HepG2 (cell line): ENCODE data around the gene ZKSCAN1. TPM values are rescaled to one million over a fixed set of nuclear protein-coding genes. Genes with fewer than 3 reads are reported as not detected.

ENCODE experiments used
- ATF3 ChIP-seq: sonication (generic); formaldehyde crosslinking; IDR thresholded peaks from 2 replicates; pipeline ENCODE4 v1.4.0; 2020; ENCODE audit warnings: missing genetic modification reagents
- DMAP1 ChIP-seq: IDR thresholded peaks from 2 replicates; pipeline ENCODE4 v1.6.1; 2016
- DRAP1 ChIP-seq: IDR thresholded peaks from 2 replicates; pipeline ENCODE4 v1.6.1; 2016; ENCODE audit warnings: missing genetic modification reagents, missing compliant biosample characterization
- FOXP4 ChIP-seq: sonication (generic); formaldehyde crosslinking; IDR thresholded peaks from 2 replicates; pipeline ENCODE4 v1.4.0; 2020; ENCODE audit warnings: missing genetic modification reagents
- KAT7 ChIP-seq: IDR thresholded peaks from 2 replicates; pipeline ENCODE4 v1.6.1; 2018; ENCODE audit warnings: borderline replicate concordance, missing compliant biosample characterization
- MED13 ChIP-seq: sonication (generic); formaldehyde crosslinking; IDR thresholded peaks from 2 replicates; pipeline ENCODE4 v1.5.0; 2020; ENCODE audit warnings: missing genetic modification reagents
- NCOA1 ChIP-seq: sonication (generic); formaldehyde crosslinking; IDR thresholded peaks from 2 replicates; pipeline ENCODE4 v1.9.0; 2021; ENCODE audit warnings: missing genetic modification reagents
- PHF20 ChIP-seq: sonication (generic); formaldehyde crosslinking; IDR thresholded peaks from 2 replicates; pipeline ENCODE4 v1.5.0; 2020; ENCODE audit warnings: mild to moderate bottlenecking, missing genetic modification reagents
- SIN3B ChIP-seq: fragments of 150-350 bp; IDR thresholded peaks from 2 replicates; pipeline ENCODE4 v1.6.1; 2014; ENCODE audit warnings: low read length
- USF2 ChIP-seq, 2 experiments: sonication (generic) in 1 of 2; formaldehyde crosslinking in 1 of 2; IDR thresholded peaks; 2 replicates each; pipeline versions ENCODE4 v1.5.1 to v1.6.1; 2011 to 2020; ENCODE audit warnings: borderline replicate concordance in 1 of 2, low read depth in 1 of 2, low read length in 1 of 2, mild to moderate bottlenecking in 1 of 2, missing genetic modification reagents in 1 of 2, moderate library complexity in 1 of 2
- ZBTB40 ChIP-seq, 2 experiments: fragments of 450-650 bp in 1 of 2; sonication (generic) in 1 of 2; formaldehyde crosslinking in 1 of 2; IDR thresholded peaks; 2 replicates each; pipeline versions ENCODE4 v1.6.1 to v1.8.0; 2016 to 2022; ENCODE audit warnings: antibody characterized with exemption in 1 of 2, mild to moderate bottlenecking in 1 of 2, missing genetic modification reagents in 1 of 2
- ZNF207 ChIP-seq: fragments of 450-650 bp; IDR thresholded peaks from 2 replicates; pipeline ENCODE4 v1.6.1; 2016; ENCODE audit warnings: antibody characterized with exemption, borderline replicate concordance
- ZNF256 ChIP-seq: sonication (generic); formaldehyde crosslinking; conservative IDR thresholded peaks from 2 replicates; pipeline ENCODE4 v1.4.0; 2020; ENCODE audit warnings: missing genetic modification reagents
- ZNF543 ChIP-seq: sonication (generic); formaldehyde crosslinking; IDR thresholded peaks from 2 replicates; pipeline ENCODE4 v1.4.0; 2020; ENCODE audit warnings: mild to moderate bottlenecking, missing genetic modification reagents
- ZNF552 ChIP-seq: sonication (generic); formaldehyde crosslinking; IDR thresholded peaks from 2 replicates; pipeline ENCODE4 v1.9.0; 2022; ENCODE audit warnings: missing genetic modification reagents, mild to moderate bottlenecking, borderline replicate concordance
- ZNF615 ChIP-seq: sonication (generic); formaldehyde crosslinking; IDR thresholded peaks from 2 replicates; pipeline ENCODE4 v1.5.0; 2020; ENCODE audit warnings: mild to moderate bottlenecking, missing genetic modification reagents, borderline replicate concordance
- polyA plus RNA-seq, 8 experiments: library from polyadenylated mRNA; depleted of rRNA in 3 of 8; stranded (reverse) in 7 of 8; unstranded in 1 of 8; fragments of >200 nt; fragmentation: Illumina TruSeq in 4 of 8; extraction: Trizol in 4 of 8; gene quantifications; 2 replicates each; pipeline versions ENCODE4 v1.2.1 to v1.2.3, GENCODE V29; 2011 to 2016; ENCODE audit warnings: low read depth in 4 of 8, missing spikeins in 1 of 8, mixed read lengths in 1 of 8; ENCODE audit not compliant: insufficient read depth in 1 of 8
- total RNA-seq, 5 experiments: library from RNA; depleted of rRNA; stranded (reverse); fragments of >200 nt; fragmentation: Illumina TruSeq; extraction: Trizol; gene quantifications; 2 replicates each; pipeline ENCODE4 v1.2.3, GENCODE V29; 2016; ENCODE audit warnings: low read depth in 1 of 5

Gene ZKSCAN1
- total and polyA plus RNA-seq, 2 of the 13 experiments (the other 11 are each of a cell fraction or from before 2014, with no cell fraction given), result 46.4 to 60.6 TPM

GRCh38 chr7:100017300-100017699 is 1.9 kb downstream of the ZKSCAN1 start (continued):
- no peak for TF ChIP-seq USF2 (IDR thresholded peaks at IDR 0.05; ENCODE audit: low read depth, low read length)
- no peak for TF ChIP-seq USF2 (CRISPR knock-in tag; IDR thresholded peaks at IDR 0.05; ENCODE audit: borderline replicate concordance)
- no peak for TF ChIP-seq SIN3B
- TF ChIP-seq MED13 (CRISPR knock-in tag), result no peak
- no peak for TF ChIP-seq ATF3 (CRISPR knock-in tag)
- TF ChIP-seq PHF20 (CRISPR knock-in tag), result no peak
- no peak for TF ChIP-seq ZBTB40 (IDR thresholded peaks at IDR 0.05)
- no peak for TF ChIP-seq ZBTB40 (CRISPR knock-in tag; IDR thresholded peaks at IDR 0.05)
- no peak for TF ChIP-seq ZNF207
- TF ChIP-seq ZNF615, result no peak
- TF ChIP-seq ZNF256 (CRISPR knock-in tag), result no peak
- no peak for TF ChIP-seq ZNF543 (CRISPR knock-in tag)
- TF ChIP-seq NCOA1 (CRISPR knock-in tag), result no peak
- no peak for TF ChIP-seq DMAP1
- TF ChIP-seq DRAP1 (CRISPR knock-in tag), result peak; percentile 44; the same call in 1 of the 2 replicates
- peak; percentile 39; the same call in 1 of the 2 replicates for TF ChIP-seq KAT7 (CRISPR knock-in tag)
- no peak for TF ChIP-seq ZNF552 (CRISPR knock-in tag)
- 0 out of 2 replicates have a peak, but pooled peaks have one; percentile 42 for TF ChIP-seq FOXP4 (CRISPR knock-in tag)
